ENCODE results near the gene RDX. TPM values are rescaled to one million over a fixed set of nuclear protein-coding genes. Genes with fewer than 3 reads are reported as not detected.
"Not testable (repeated sequence)": the region's sequence is repeated elsewhere in the genome, so short reads cannot be mapped to it uniquely, and the experiment has no call there.

Gene RDX
- total RNA-seq, 1 donor from 2014 or later = 55.0 TPM

DNA sequence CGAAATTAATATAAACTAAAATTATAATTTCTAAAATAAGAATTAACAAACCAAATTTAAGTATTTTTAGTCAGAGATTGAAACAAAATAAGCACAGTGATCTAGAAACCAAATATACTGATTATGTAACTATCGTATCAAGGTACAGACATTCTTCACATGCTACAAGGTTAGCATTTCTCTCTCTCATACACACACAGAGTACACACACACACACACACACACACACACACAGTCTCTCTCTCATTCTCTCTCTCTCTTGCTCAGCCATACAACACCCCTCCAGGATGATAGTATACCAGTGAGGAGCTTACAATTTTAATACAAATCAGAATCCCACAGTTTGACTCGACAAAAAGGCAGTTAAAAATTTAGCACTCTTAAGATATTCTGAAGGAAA is 66.0 kb downstream of the RDX start:
- no peaks in the 10 kb centered on the region for H3K9me3 ChIP-seq
- TF ChIP-seq CTCF (IDR thresholded peaks at IDR 0.05) (no peak), POLR2AphosphoS5 (IDR thresholded peaks at IDR 0.05; ENCODE audit: insufficient read depth in 1 of 2, low read depth in 1 of 2) (no peak), POLR2A (IDR thresholded peaks at IDR 0.05) (no peak)
- no peak for DNase-seq (ENCODE audit: extremely low spot score in 2 of 2)
- no peaks in the 10 kb centered on the region for H3K4me1 ChIP-seq
- no peaks in the 10 kb centered on the region for H3K27me3 ChIP-seq
- H3K27ac ChIP-seq = no peak overlapping the region
- H3K4me3 ChIP-seq = no peak overlapping the region
- intact Hi-C loops (cut with DNase I) = no loop called here
- peaks cover 0 to 49% of the 10 kb centered on the region in 2 donors for H3K36me3 ChIP-seq

DNA sequence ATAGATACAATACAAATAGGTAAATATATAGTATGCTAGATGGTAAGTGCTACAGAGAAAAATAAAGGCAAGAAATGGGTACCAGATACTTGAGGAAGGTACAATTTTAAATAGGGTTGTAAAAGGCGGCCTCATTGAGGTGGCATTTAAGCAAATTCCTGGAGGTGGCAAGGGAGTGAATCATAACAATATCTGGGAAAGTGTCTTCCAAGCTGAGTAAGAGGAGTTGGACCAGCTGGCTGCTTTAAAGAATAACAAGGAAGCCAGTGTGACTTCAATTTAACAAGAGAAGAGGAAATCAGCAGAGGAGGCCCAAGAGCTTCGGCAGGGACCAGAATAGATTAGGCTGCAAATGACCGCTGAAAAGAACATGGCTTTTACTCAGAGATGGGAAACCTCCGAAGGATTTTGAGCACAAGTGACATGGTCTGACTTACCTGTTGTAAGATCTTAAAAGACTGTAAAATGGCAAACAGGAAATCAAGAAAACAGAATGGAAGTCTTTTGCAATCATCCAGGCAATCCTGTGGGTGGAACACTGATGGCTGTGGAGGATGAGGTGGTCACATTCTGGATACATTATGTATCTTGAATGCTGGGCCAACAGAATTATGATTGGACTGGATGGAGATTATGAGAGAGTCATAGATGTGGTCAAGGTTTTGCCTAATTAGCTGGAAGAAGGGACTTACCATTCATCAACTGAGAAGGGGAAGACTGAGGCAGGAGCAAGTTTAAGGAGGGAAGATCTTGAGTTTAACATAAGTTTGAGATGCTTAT is 77.2 kb downstream of the RDX start:
- no peaks in the 10 kb centered on the region for H3K36me3 ChIP-seq
- H3K9me3 ChIP-seq = no peaks in the 10 kb centered on the region
- TF ChIP-seq CTCF (IDR thresholded peaks at IDR 0.05) (no peak), POLR2A (IDR thresholded peaks at IDR 0.05) (no peak), POLR2AphosphoS5 (IDR thresholded peaks at IDR 0.05; ENCODE audit: insufficient read depth in 1 of 2, low read depth in 1 of 2) (no peak)
- H3K4me1 ChIP-seq = no peaks in the 10 kb centered on the region
- no peak for DNase-seq (ENCODE audit: extremely low spot score in 2 of 2)
- H3K4me3 ChIP-seq = no peak overlapping the region
- intact Hi-C loops (cut with DNase I) = no loop called here
- H3K27me3 ChIP-seq = no peaks in the 10 kb centered on the region
- H3K27ac ChIP-seq = no peak overlapping the region

- Histone ChIP-seq H3K36me3 (no peaks in the 10 kb centered on the region), H3K27ac (no peak overlapping the region), H3K27me3 (no peaks in the 10 kb centered on the region), H3K9me3 (no peaks in the 10 kb centered on the region), H3K4me1 (no peaks in the 10 kb centered on the region), H3K4me3 (no peak overlapping the region)
- DNase-seq (ENCODE audit: extremely low spot score in 2 of 2) = no peak
- no peak for TF ChIP-seq POLR2AphosphoS5 (IDR thresholded peaks at IDR 0.05; ENCODE audit: insufficient read depth in 1 of 2, low read depth in 1 of 2)
- no peak for TF ChIP-seq POLR2A (IDR thresholded peaks at IDR 0.05)
- TF ChIP-seq CTCF (IDR thresholded peaks at IDR 0.05) = no peak
- intact Hi-C loops (cut with DNase I) = no loop called here
Observed at GRCh38 chr11:110217936-110218335, 78.5 kb downstream of the RDX start.

- no peak for TF ChIP-seq POLR2AphosphoS5 (IDR thresholded peaks at IDR 0.05; ENCODE audit: insufficient read depth in 1 of 2, low read depth in 1 of 2)
- no peak for TF ChIP-seq POLR2A (IDR thresholded peaks at IDR 0.05)
- no peak for TF ChIP-seq CTCF (IDR thresholded peaks at IDR 0.05)
- intact Hi-C loops (cut with DNase I) = no loop called here
- no peaks in the 10 kb centered on the region for H3K27me3 ChIP-seq
- no peaks in the 10 kb centered on the region for H3K4me1 ChIP-seq
- no peaks in the 10 kb centered on the region for H3K9me3 ChIP-seq
- DNase-seq (ENCODE audit: extremely low spot score in 2 of 2) = no peak
- H3K36me3 ChIP-seq = no peaks in the 10 kb centered on the region
- no peak overlapping the region for H3K27ac ChIP-seq
- no peak overlapping the region for H3K4me3 ChIP-seq
Observed at GRCh38 chr11:110217223-110217877, 79.1 kb downstream of the RDX start.

DNA sequence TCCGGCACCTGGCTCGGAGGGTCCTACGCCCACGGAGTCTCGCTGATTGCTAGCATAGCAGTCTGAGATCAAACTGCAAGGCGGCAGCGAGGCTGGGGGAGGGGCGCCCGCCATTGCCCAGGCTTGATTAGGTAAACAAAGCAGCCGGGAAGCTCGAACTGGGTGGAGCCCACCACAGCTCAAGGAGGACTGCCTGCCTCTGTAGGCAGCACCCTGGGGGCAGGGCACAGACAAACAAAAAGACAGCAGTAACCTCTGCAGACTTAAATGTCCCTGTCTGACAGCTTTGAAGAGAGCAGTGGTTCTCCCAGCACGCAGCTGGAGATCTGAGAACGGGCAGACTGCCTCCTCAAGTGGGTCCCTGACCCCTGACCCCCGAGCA is 87.1 kb downstream of the RDX start:
- peak overlapping the region; percentile 18 to 26 for H3K4me3 ChIP-seq

GRCh38 chr11:110208678-110209312 is 87.6 kb downstream of the RDX start:
- H3K9me3 ChIP-seq; H3K36me3 ChIP-seq; H3K27ac ChIP-seq; H3K4me1 ChIP-seq; intact Hi-C loops (cut with DNase I); DNase-seq (ENCODE audit: extremely low spot score in 2 of 2); H3K27me3 ChIP-seq: not testable (repeated sequence)
- peak overlapping the region; percentile 18 to 26 for H3K4me3 ChIP-seq

More for the DNA sequence above, 87.1 kb downstream of the RDX start:
- H3K27ac ChIP-seq; H3K9me3 ChIP-seq; intact Hi-C loops (cut with DNase I); DNase-seq (ENCODE audit: extremely low spot score in 2 of 2); H3K36me3 ChIP-seq; H3K27me3 ChIP-seq; H3K4me1 ChIP-seq: not testable (repeated sequence)
